Measurements from ENCODE around the gene RRP8. TPM values are rescaled to one million over a fixed set of nuclear protein-coding genes. Genes with fewer than 3 reads are reported as not detected.

Gene RRP8
- total RNA-seq, 1 experiment from 2014 or later: 15.1 TPM

DNA sequence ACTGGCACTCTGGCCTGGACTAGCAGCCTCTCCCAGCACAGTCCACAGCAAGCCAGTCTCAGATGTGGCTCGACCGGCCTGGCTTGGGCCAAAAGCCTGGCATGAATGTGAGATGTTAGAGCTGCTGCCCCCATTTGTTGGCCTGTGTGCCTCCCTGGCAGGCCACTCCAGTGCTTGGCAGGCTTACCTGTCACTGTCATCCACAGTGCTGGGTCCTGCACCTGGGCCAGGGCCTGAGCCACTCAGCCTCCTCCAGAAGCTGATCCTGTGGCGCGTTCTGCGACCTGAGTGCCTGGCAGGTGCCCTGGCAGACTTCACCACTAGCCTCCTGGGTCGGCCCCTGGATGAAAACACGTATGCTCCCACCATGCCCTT is 36.1 kb downstream of the RRP8 start:
- CTCF ChIA-PET: no interaction called here
- DNase-seq (no peak), ATAC-seq (no peak)
- no peaks in the 10 kb centered on the region for H3K9me2 ChIP-seq (replicated peaks; ENCODE audit: low read length)
- POLR2A ChIA-PET (ENCODE audit: unreplicated experiment): no interaction called here
- H3K9ac ChIP-seq (ENCODE audit: low read length): no peak overlapping the region
- no peak for TF ChIP-seq EZH2 (IDR thresholded peaks at IDR 0.05; ENCODE audit: low read length, unreplicated experiment)
- TF ChIP-seq EZH2phosphoT487 (IDR thresholded peaks at IDR 0.05; ENCODE audit: borderline replicate concordance, low read length): no peak
- TF ChIP-seq, protein P1, sequence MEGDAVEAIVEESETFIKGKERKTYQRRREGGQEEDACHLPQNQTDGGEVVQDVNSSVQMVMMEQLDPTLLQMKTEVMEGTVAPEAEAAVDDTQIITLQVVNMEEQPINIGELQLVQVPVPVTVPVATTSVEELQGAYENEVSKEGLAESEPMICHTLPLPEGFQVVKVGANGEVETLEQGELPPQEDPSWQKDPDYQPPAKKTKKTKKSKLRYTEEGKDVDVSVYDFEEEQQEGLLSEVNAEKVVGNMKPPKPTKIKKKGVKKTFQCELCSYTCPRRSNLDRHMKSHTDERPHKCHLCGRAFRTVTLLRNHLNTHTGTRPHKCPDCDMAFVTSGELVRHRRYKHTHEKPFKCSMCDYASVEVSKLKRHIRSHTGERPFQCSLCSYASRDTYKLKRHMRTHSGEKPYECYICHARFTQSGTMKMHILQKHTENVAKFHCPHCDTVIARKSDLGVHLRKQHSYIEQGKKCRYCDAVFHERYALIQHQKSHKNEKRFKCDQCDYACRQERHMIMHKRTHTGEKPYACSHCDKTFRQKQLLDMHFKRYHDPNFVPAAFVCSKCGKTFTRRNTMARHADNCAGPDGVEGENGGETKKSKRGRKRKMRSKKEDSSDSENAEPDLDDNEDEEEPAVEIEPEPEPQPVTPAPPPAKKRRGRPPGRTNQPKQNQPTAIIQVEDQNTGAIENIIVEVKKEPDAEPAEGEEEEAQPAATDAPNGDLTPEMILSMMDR (conservative IDR thresholded peaks at IDR 0.05; ENCODE audit: low read depth, low read length): no peak
- H3K4me1 ChIP-seq (ENCODE audit: insufficient read depth, low read length): peaks cover 15% of the 10 kb centered on the region
- intact Hi-C loops (cut with micrococcal nuclease): no loop called here
- H4K20me1 ChIP-seq (ENCODE audit: low read length): no peaks in the 10 kb centered on the region
- no peaks in the 10 kb centered on the region for H3F3A ChIP-seq (ENCODE audit: low read length, unreplicated experiment)
- no peak overlapping the region for H3K4me3 ChIP-seq (ENCODE audit: low read length)
- H3K27me3 ChIP-seq (ENCODE audit: low read length): no peaks in the 10 kb centered on the region
- no peaks in the 10 kb centered on the region for H3K9me3 ChIP-seq (ENCODE audit: low read length)
- H3K79me2 ChIP-seq (ENCODE audit: low read length): no peaks in the 10 kb centered on the region
- no peak overlapping the region for H2AFZ ChIP-seq (ENCODE audit: low read length)
- H3K27ac ChIP-seq (ENCODE audit: low read length): no peak overlapping the region
- no peak overlapping the region for H3K4me2 ChIP-seq (ENCODE audit: low read length)
- BruUV-seq (replicated peaks): no TSS peak
- H3K36me3 ChIP-seq (ENCODE audit: low read depth, low read length): no peaks in the 10 kb centered on the region

DNA sequence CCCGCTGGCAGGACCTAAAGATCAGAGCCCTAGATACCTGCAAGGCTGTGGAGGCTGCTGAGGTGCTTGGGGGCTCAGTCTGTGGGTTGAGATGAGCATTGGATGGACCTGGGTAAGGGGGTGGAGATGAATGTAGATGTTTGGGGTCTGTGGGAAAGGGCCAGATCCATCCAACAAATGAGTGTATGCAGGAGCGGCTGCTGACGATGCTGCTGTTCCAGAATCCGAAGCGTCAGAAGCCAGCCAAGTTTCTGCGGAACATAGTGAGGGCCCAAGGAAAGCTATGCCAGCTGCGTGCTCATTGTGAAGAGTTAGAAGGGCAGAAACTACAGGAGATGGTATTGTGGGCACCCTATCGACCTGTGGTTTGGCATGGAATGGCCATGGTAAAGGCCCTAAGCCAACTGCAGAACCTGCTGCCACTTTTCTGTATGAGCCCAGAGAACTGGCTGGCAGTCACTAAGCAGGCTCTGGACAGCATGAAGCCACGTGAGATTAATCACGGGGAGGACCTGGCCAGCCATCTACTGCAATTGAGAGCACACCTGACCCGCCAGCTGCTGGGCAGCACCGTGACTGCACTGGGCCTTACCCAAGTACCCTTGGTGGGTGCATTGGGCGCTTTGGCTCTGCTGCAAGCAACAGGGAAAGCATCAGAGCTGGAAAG is 36.6 kb downstream of the RRP8 start:
- H3K4me1 ChIP-seq (ENCODE audit: insufficient read depth, low read length): peaks cover 10% of the 10 kb centered on the region
- ChIA-PET POLR2A (ENCODE audit: unreplicated experiment) (no interaction called here), CTCF (no interaction called here)
- no peaks in the 10 kb centered on the region for H3F3A ChIP-seq (ENCODE audit: low read length, unreplicated experiment)
- H3K4me2 ChIP-seq (ENCODE audit: low read length): no peak overlapping the region
- intact Hi-C loops (cut with micrococcal nuclease): no loop called here
- H3K9me2 ChIP-seq (replicated peaks; ENCODE audit: low read length): no peaks in the 10 kb centered on the region
- no peak overlapping the region for H3K9ac ChIP-seq (ENCODE audit: low read length)
- DNase-seq (no peak), ATAC-seq (no peak)
- H2AFZ ChIP-seq (ENCODE audit: low read length): no peak overlapping the region
- no peak overlapping the region for H3K4me3 ChIP-seq (ENCODE audit: low read length)
- H3K36me3 ChIP-seq (ENCODE audit: low read depth, low read length): no peaks in the 10 kb centered on the region
- no peaks in the 10 kb centered on the region for H3K79me2 ChIP-seq (ENCODE audit: low read length)
- H3K9me3 ChIP-seq (ENCODE audit: low read length): no peaks in the 10 kb centered on the region
- no peaks in the 10 kb centered on the region for H3K27me3 ChIP-seq (ENCODE audit: low read length)
- H4K20me1 ChIP-seq (ENCODE audit: low read length): no peaks in the 10 kb centered on the region
- no TSS peak for BruUV-seq (replicated peaks)
- TF ChIP-seq EZH2 (IDR thresholded peaks at IDR 0.05; ENCODE audit: low read length, unreplicated experiment) (no peak), EZH2phosphoT487 (IDR thresholded peaks at IDR 0.05; ENCODE audit: borderline replicate concordance, low read length) (no peak)
- TF ChIP-seq, protein P1 (conservative IDR thresholded peaks at IDR 0.05; ENCODE audit: low read depth, low read length): no peak
- no peak overlapping the region for H3K27ac ChIP-seq (ENCODE audit: low read length)

DNA sequence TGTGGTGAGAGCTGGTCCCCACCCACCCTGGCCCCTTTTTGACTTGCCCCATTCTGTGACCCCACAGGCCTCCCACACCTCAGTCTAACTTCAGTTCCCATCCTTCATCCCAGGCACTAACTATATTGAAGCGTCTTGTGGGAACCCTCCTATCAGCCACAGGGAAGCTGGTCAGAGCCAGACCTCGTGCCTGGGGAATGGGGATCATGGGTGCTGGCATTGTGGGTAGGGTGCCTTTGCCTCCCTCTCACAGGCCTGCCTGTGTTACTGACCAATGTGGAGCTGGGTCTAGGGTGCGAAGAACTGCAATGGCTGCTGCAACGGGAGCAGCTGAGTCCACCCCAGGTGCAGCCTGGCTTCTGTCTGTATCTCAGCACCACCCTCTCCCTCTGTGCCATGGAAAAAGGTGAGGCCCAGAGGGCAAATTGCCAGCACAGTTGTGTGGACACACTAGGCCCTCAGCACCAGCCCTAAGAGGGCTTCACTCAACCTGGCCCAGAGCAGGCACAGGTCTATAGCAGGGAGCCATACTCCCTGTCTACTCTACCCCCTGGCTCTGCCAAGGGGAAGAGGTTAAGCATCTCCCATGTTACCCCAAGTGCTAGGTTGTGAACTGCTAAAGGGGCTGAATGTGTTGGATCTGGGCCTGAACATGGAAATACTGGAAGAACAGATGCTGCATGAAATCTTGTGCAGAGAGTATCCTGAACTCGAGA is 37.3 kb downstream of the RRP8 start:
- DNase-seq (no peak), ATAC-seq (no peak)
- no peak overlapping the region for H3K27ac ChIP-seq (ENCODE audit: low read length)
- H3K4me1 ChIP-seq (ENCODE audit: insufficient read depth, low read length): peaks cover 9% of the 10 kb centered on the region
- CTCF ChIA-PET: no interaction called here
- H3K27me3 ChIP-seq (ENCODE audit: low read length): no peaks in the 10 kb centered on the region
- H3K36me3 ChIP-seq (ENCODE audit: low read depth, low read length): no peaks in the 10 kb centered on the region
- no peaks in the 10 kb centered on the region for H3K9me2 ChIP-seq (replicated peaks; ENCODE audit: low read length)
- H3K9me3 ChIP-seq (ENCODE audit: low read length): no peaks in the 10 kb centered on the region
- H3K9ac ChIP-seq (ENCODE audit: low read length): no peak overlapping the region
- H4K20me1 ChIP-seq (ENCODE audit: low read length): no peaks in the 10 kb centered on the region
- H3K4me3 ChIP-seq (ENCODE audit: low read length): no peak overlapping the region
- TF ChIP-seq EZH2 (IDR thresholded peaks at IDR 0.05; ENCODE audit: low read length, unreplicated experiment): no peak
- no peak for TF ChIP-seq EZH2phosphoT487 (IDR thresholded peaks at IDR 0.05; ENCODE audit: borderline replicate concordance, low read length)
- TF ChIP-seq, protein P1 (conservative IDR thresholded peaks at IDR 0.05; ENCODE audit: low read depth, low read length): no peak
- no peak overlapping the region for H3K4me2 ChIP-seq (ENCODE audit: low read length)
- POLR2A ChIA-PET (ENCODE audit: unreplicated experiment): interaction anchor here (0.5 kb wide), 1 partner anchor 41 kb away, joined by 10 read pairs; no protein-coding TSS in a partner anchor
- H3K79me2 ChIP-seq (ENCODE audit: low read length): no peaks in the 10 kb centered on the region
- BruUV-seq (replicated peaks): no TSS peak
- intact Hi-C loops (cut with micrococcal nuclease): no loop called here
- H3F3A ChIP-seq (ENCODE audit: low read length, unreplicated experiment): no peaks in the 10 kb centered on the region
- H2AFZ ChIP-seq (ENCODE audit: low read length): no peak overlapping the region
